LNCaP clone FGC (cell line): ENCODE measurements around the gene RNF26.
A peak's percentile ranks its signal among the peaks of the same experiment; 100 is the strongest.

Experiments used
- DNase-seq: peaks from one replicate; pipeline ENCODE4 v3.0.0-alpha.2; 2011; ENCODE audit warnings: low read depth
- H3K4me3 ChIP-seq: 2 replicates; pipeline ENCODE4 v1.5.1; 2011; ENCODE audit warnings: mild to moderate bottlenecking, low read depth, low read length, control low read depth
- TF ChIP-seq, protein P1 (sequence below): IDR thresholded peaks from 2 replicates; pipeline ENCODE4 v1.5.1; 2012; ENCODE audit warnings: mild to moderate bottlenecking; ENCODE audit not compliant: control insufficient read depth, insufficient read depth; ENCODE audit errors: extremely low read depth

The RNF26 gene

GRCh38 chr11:119355091-119355843, 20.9 kb downstream of the RNF26 start:
- no peak for DNase-seq
- no peak overlapping the region for H3K4me3 ChIP-seq
- TF ChIP-seq, protein P1, sequence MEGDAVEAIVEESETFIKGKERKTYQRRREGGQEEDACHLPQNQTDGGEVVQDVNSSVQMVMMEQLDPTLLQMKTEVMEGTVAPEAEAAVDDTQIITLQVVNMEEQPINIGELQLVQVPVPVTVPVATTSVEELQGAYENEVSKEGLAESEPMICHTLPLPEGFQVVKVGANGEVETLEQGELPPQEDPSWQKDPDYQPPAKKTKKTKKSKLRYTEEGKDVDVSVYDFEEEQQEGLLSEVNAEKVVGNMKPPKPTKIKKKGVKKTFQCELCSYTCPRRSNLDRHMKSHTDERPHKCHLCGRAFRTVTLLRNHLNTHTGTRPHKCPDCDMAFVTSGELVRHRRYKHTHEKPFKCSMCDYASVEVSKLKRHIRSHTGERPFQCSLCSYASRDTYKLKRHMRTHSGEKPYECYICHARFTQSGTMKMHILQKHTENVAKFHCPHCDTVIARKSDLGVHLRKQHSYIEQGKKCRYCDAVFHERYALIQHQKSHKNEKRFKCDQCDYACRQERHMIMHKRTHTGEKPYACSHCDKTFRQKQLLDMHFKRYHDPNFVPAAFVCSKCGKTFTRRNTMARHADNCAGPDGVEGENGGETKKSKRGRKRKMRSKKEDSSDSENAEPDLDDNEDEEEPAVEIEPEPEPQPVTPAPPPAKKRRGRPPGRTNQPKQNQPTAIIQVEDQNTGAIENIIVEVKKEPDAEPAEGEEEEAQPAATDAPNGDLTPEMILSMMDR: no peak

DNA sequence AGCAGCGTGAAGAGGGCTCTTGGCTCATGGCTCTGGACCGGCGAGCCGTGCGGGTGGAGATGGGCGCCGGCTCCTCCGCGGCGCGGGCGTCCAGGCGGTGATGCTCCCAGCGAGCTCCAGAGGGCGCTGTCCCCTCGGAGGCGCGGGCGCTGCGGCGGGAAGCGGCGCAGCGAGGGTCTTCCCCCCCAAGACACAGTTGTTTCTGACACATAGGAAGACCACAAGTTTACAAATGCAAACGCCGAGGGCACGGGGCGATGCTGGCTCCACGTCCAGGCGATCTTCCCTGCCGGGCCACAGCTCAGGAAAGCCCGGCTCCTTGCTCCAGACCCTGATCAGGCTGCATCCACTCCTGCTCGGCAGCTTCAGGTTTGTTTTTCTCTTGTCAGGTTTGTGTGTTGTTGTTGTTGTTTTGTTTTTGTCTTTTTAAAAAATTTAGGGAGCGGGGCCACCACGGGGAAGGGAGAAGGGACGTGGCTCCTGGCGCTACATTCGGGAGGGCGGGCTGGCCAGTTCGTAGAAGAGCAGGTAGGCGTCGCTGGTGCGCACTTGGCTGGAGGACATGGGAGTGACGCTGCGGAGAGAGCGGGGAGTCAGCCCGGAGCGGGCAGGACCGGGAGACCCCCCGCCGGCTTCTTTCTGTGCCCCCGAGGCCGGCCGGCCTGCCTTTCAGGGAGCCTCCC, 22.2 kb downstream of the RNF26 start:
- TF ChIP-seq, protein P1: peak; percentile 68
- no peak overlapping the region for H3K4me3 ChIP-seq
- DNase-seq: no peak

DNA sequence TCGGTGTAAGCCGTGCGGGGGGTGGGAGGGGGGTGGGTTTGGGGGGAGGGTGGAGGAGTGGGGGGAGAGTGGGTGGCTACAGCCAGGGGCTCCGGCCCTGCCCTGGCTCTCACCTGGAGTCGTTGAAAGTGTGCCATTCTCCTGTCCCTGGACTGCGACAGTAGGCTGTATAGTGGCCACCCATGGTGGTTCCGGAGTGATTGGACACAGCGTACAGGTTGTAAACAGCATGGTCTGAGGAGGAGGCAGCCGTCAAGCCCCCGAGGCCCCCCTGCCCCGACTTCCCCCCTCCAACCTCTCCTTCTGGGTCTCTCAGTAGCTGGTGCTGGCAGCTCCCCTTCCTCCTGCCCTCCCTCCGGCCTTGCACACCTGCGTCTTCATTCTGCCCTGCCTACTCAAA, 22.7 kb downstream of the RNF26 start:
- TF ChIP-seq, protein P1: no peak
- no peak overlapping the region for H3K4me3 ChIP-seq

DNA sequence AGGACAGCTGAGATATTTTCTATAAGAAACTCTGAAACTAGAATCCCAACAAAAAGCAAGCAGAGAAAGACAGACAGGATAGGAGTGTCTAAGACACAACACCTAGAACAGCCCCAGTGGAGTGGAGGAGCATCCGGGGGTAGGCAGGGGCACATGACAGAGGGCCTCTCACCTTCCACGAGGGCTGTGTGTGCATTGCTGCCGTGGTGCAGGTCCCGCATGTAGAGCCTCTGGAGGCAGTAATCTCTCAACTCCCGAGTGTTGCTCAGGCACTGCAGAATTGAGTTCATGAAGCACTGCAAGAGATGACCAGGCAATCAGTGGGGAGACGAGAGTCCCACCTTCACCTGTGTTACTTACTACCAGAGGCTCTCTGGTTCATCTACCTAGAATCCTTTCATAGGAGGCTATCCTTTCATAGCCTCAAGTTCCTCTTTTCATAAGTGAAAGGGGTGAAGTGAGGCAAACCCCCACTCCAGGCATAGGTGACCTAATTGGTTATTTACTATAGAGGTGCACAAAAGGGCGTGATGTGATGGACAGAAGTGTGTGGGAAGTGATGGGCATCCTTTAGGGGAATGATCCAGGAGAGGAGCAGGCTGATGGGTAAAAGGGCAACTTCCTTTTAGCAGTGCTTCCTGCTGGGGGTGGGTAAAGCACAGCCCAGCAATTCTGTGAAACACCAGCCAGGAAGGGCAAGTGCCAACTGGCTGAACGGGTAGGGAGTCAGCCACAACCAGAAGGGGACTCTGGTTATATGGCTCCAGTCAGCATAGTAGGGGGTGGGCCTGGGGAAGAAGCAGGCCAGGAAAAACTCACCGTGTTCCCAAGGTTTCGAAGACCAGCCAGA, 25.3 kb downstream of the RNF26 start:
- no peak for DNase-seq
- no peak overlapping the region for H3K4me3 ChIP-seq
- TF ChIP-seq, protein P1: no peak

More for the DNA sequence above, 22.7 kb downstream of the RNF26 start:
- no peak for DNase-seq

GRCh38 chr11:119361056-119361787, 26.9 kb downstream of the RNF26 start:
- 0 out of 2 replicates have a peak overlapping the region, but pooled peaks have one; percentile 9 for H3K4me3 ChIP-seq
- TF ChIP-seq, protein P1: no peak
- DNase-seq: peak; percentile 96
